Activated T-helper 1 cell treated with anti-CD3 and anti-CD28 coated beads, Interleukin-12 subunit alpha, Interleukin-12 subunit beta, Interleukin-2, Interleukin-4 antibody, amounts not matched to agents 30 ng/mL and 10 ng/mL and 1 ng/mL, durations not matched to agents 14 hours and 24 hours and 36 hours (primary cell): ENCODE measurements around the gene NFASC. TPM values are rescaled to one million over a fixed set of nuclear protein-coding genes. Genes with fewer than 3 reads are reported as not detected.

ENCODE experiments used
- DNase-seq: peaks from one replicate; pipeline ENCODE4 v3.0.0; 2021; ENCODE audit warnings: low spot score
- H3K27ac Mint-ChIP-seq: one replicate; pipeline ENCODE4 v1.8.0; 2021; ENCODE audit warnings: mild to moderate bottlenecking, mixed read lengths
- H3K27me3 Mint-ChIP-seq: one replicate; pipeline ENCODE4 v1.8.0; 2022; ENCODE audit warnings: mild to moderate bottlenecking, moderate library complexity, mixed read lengths; ENCODE audit not compliant: insufficient read depth
- H3K36me3 Mint-ChIP-seq: one replicate; pipeline ENCODE4 v1.8.0; 2021; ENCODE audit warnings: low read depth, mixed read lengths
- H3K4me1 Mint-ChIP-seq: one replicate; pipeline ENCODE4 v1.8.0; 2021; ENCODE audit warnings: low read depth, mixed read lengths
- H3K4me3 Mint-ChIP-seq: one replicate; pipeline ENCODE4 v1.8.0; 2021; ENCODE audit warnings: mild to moderate bottlenecking, moderate library complexity, mixed read lengths
- H3K9me3 Mint-ChIP-seq: one replicate; pipeline ENCODE4 v1.8.0; 2021; ENCODE audit warnings: mixed read lengths
- intact Hi-C: fragments of 100-400 bp; cut with micrococcal nuclease; formaldehyde crosslinking; loops from one replicate; pipeline ENCODE4 v1.15.1; 2024
- total RNA-seq: library from RNA; stranded (reverse); gene quantifications from 2 replicates; pipeline ENCODE4 v1.2.3, GENCODE V29; 2022

NFASC gene
- total RNA-seq, 1 donor from 2014 or later = 0.70 TPM

GRCh38 chr1:205012391-205013140, 141.9 kb downstream of the NFASC start:
- H3K9me3 Mint-ChIP-seq = no peaks in the 10 kb centered on the region
- no peaks in the 10 kb centered on the region for H3K4me1 Mint-ChIP-seq
- no peak overlapping the region for H3K4me3 Mint-ChIP-seq
- intact Hi-C loops = no loop called here
- no peak for DNase-seq
- peaks cover 2% of the 10 kb centered on the region for H3K27me3 Mint-ChIP-seq
- no peaks in the 10 kb centered on the region for H3K36me3 Mint-ChIP-seq
- H3K27ac Mint-ChIP-seq = no peak overlapping the region

DNA sequence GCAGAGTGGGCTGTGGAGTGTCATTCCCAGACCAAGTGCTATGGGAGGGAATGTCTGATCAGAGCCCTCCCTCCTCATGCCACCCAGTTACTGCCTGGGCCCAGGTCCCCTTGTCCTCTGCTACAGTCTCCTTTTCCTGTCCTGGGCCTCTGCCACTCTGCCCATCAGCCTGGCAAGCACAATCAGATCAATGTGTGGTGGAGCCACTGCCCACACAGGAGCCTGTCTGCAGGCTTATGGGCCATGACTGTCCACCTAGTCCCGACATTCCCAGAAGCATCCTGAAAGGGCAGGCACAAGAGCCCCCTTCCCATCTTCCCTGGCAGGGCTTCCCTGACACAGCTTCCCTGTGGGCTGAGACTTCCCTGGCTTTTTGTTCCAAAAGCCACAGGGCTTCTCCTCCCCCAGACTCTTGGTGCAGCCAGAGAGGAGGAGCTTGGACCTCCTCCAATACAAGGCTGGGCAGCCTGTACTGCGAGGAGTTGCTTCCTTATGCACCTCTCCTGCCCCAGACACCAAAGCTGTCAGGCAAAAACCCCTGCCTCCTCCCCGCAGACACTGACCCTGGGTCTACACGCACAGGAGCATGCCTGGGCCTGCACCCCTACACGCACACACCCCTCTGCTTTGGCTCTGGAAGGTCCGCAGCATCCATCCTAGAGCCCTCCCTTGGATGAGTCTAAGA, 143.2 kb downstream of the NFASC start:
- no peak overlapping the region for H3K27ac Mint-ChIP-seq
- no peaks in the 10 kb centered on the region for H3K36me3 Mint-ChIP-seq
- intact Hi-C loops = no loop called here
- H3K4me1 Mint-ChIP-seq = no peaks in the 10 kb centered on the region
- no peak for DNase-seq
- H3K4me3 Mint-ChIP-seq = no peak overlapping the region
- peaks cover 2% of the 10 kb centered on the region for H3K27me3 Mint-ChIP-seq
- H3K9me3 Mint-ChIP-seq = no peaks in the 10 kb centered on the region

- no peaks in the 10 kb centered on the region for H3K9me3 Mint-ChIP-seq
- intact Hi-C loops = no loop called here
- H3K27ac Mint-ChIP-seq = no peak overlapping the region
- no peaks in the 10 kb centered on the region for H3K36me3 Mint-ChIP-seq
- H3K27me3 Mint-ChIP-seq = peaks cover 2% of the 10 kb centered on the region
- no peaks in the 10 kb centered on the region for H3K4me1 Mint-ChIP-seq
- no peak overlapping the region for H3K4me3 Mint-ChIP-seq
- DNase-seq = no peak
Measured at GRCh38 chr1:205014783-205015182, 144.1 kb downstream of the NFASC start.

- no peak overlapping the region for H3K27ac Mint-ChIP-seq
- H3K27me3 Mint-ChIP-seq = peaks cover 2% of the 10 kb centered on the region
- H3K9me3 Mint-ChIP-seq = no peaks in the 10 kb centered on the region
- H3K4me3 Mint-ChIP-seq = no peak overlapping the region
- no peaks in the 10 kb centered on the region for H3K36me3 Mint-ChIP-seq
- intact Hi-C loops = no loop called here
- H3K4me1 Mint-ChIP-seq = no peaks in the 10 kb centered on the region
- no peak for DNase-seq
Measured at GRCh38 chr1:205015241-205015640, 144.6 kb downstream of the NFASC start.

DNA sequence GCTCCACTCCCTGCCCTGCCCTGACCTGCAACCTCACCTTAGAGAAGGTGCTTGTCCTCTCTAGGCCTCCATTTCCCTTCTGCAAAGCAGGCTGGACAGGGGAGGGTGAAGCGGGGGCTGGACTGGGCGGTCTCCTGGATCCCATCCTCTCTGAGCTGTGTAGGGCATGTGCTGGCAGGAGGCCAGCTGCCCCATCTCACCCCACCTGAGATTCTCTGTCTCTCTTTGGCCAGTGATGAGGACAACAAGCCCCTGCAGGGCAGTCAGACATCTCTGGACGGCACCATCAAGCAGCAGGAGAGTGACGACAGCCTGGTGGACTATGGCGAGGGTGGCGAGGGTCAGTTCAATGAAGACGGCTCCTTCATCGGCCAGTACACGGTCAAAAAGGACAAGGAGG, 145.4 kb downstream of the NFASC start:
- Mint-ChIP-seq H3K9me3 (no peaks in the 10 kb centered on the region), H3K4me3 (no peak overlapping the region), H3K27me3 (peaks cover under 1% of the 10 kb centered on the region), H3K27ac (no peak overlapping the region), H3K36me3 (no peaks in the 10 kb centered on the region), H3K4me1 (no peaks in the 10 kb centered on the region)
- intact Hi-C loops = no loop called here
- DNase-seq = no peak

DNA sequence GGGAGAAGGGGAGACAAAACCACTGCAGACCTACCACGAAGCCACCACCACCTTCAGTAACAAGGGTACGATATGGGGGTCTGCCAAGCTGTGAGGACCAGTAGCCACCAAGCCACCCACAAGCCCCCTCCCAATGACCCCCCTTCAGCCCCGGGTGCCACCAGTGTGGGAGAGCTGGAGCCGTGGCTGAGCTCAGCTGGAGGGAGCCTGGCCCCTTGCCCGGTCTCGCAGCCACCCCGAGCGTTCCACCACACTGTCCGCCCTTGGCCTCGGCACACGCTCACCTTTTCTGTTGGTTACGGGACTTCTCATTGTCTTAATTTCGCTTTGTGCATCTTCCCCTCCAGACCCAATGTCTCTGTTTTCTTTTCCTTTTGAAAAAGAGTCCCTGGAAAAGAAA, 145.9 kb downstream of the NFASC start:
- no peaks in the 10 kb centered on the region for H3K4me1 Mint-ChIP-seq
- no peaks in the 10 kb centered on the region for H3K9me3 Mint-ChIP-seq
- intact Hi-C loops = no loop called here
- H3K27ac Mint-ChIP-seq = no peak overlapping the region
- no peak for DNase-seq
- H3K4me3 Mint-ChIP-seq = no peak overlapping the region
- H3K36me3 Mint-ChIP-seq = no peaks in the 10 kb centered on the region
- H3K27me3 Mint-ChIP-seq = no peaks in the 10 kb centered on the region

DNA sequence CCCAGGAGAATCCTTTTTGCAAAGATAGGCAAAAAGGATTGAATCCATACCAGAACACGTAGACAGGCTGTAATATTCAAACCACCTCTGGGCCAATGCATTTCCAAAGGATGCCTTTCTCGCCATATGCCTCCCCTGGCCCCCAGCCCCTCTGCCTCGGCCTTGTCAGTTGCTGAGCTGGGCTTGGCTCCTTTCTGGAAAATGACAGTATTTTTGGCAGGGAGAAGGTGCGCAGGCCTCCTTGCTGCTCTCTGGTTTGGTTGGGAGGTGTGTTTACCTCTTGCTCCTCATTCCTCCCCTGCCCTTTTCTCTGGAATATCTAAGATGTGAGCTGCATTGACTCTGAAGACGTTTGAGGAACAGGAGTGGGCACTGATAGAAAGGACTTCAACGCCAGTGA, 146.3 kb downstream of the NFASC start:
- Mint-ChIP-seq H3K27ac (no peak overlapping the region), H3K36me3 (no peaks in the 10 kb centered on the region), H3K4me3 (no peak overlapping the region), H3K4me1 (no peaks in the 10 kb centered on the region), H3K9me3 (no peaks in the 10 kb centered on the region), H3K27me3 (no peaks in the 10 kb centered on the region)
- no peak for DNase-seq
- intact Hi-C loops = no loop called here

DNA sequence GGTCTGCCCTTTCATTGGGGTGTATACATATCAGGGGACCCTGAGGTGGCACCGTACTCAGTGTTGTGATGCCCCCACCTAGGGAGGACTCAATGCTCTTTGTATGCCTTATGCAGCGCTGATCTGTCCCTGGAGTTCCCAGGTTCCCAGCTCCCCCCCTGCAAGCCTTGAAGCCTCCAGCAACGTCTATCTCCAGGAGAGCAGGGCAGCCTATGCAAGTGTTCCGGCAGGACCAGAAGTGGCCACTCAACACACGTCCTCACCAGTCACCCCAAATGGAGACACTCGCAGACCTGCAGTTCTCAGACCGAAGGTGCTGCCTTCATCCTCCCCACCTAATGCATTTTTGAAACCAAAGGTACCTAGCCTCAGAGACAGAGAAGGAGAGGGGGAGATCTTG, 147.1 kb downstream of the NFASC start:
- no peaks in the 10 kb centered on the region for H3K4me1 Mint-ChIP-seq
- H3K27me3 Mint-ChIP-seq = peaks cover 1% of the 10 kb centered on the region
- H3K27ac Mint-ChIP-seq = no peak overlapping the region
- no peak for DNase-seq
- no peak overlapping the region for H3K4me3 Mint-ChIP-seq
- no peaks in the 10 kb centered on the region for H3K36me3 Mint-ChIP-seq
- no peaks in the 10 kb centered on the region for H3K9me3 Mint-ChIP-seq
- intact Hi-C loops = no loop called here

GRCh38 chr1:205018381-205018780, 147.7 kb downstream of the NFASC start:
- no peak overlapping the region for H3K27ac Mint-ChIP-seq
- no peaks in the 10 kb centered on the region for H3K4me1 Mint-ChIP-seq
- no peaks in the 10 kb centered on the region for H3K9me3 Mint-ChIP-seq
- H3K4me3 Mint-ChIP-seq = no peak overlapping the region
- H3K36me3 Mint-ChIP-seq = no peaks in the 10 kb centered on the region
- H3K27me3 Mint-ChIP-seq = peaks cover 5% of the 10 kb centered on the region
- no peak for DNase-seq
- intact Hi-C loops = no loop called here

- DNase-seq = no peak
- Mint-ChIP-seq H3K9me3 (no peaks in the 10 kb centered on the region), H3K36me3 (no peaks in the 10 kb centered on the region), H3K27me3 (peaks cover 5% of the 10 kb centered on the region), H3K4me1 (no peaks in the 10 kb centered on the region), H3K27ac (no peak overlapping the region), H3K4me3 (no peak overlapping the region)
- intact Hi-C loops = no loop called here
Measured at GRCh38 chr1:205020466-205020865, 149.8 kb downstream of the NFASC start.

GRCh38 chr1:205024679-205025078, 154.0 kb downstream of the NFASC start:
- no peak overlapping the region for H3K27ac Mint-ChIP-seq
- intact Hi-C loops = no loop called here
- H3K4me3 Mint-ChIP-seq = no peak overlapping the region
- no peaks in the 10 kb centered on the region for H3K36me3 Mint-ChIP-seq
- DNase-seq = no peak
- no peaks in the 10 kb centered on the region for H3K9me3 Mint-ChIP-seq
- peaks cover 6% of the 10 kb centered on the region for H3K27me3 Mint-ChIP-seq
- no peaks in the 10 kb centered on the region for H3K4me1 Mint-ChIP-seq

- Mint-ChIP-seq H3K27ac (no peak overlapping the region), H3K4me3 (no peak overlapping the region), H3K4me1 (no peaks in the 10 kb centered on the region), H3K9me3 (no peaks in the 10 kb centered on the region), H3K27me3 (peaks cover 6% of the 10 kb centered on the region), H3K36me3 (no peaks in the 10 kb centered on the region)
- DNase-seq = no peak
- intact Hi-C loops = no loop called here
Measured at GRCh38 chr1:205025239-205025638, 154.6 kb downstream of the NFASC start.

DNA sequence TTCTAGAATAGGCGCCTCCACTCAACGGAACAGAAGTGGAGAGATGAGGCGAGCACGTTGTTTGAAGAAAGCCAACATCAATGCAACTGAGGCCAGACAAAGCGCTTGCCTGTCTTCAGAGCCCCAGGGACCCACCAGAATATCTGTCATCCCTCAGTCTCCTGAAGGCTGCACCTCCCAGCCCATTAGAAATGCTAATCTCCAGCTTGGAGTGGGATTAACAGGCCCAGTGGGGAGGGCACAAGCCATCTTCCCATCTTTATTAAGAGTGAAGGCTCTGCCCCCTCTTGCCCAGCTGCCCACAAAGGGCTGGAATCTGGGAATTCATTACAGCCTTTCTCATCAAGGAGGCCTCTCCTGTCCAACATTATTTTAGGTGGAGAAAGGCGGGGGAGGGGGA, 155.5 kb downstream of the NFASC start:
- no peaks in the 10 kb centered on the region for H3K36me3 Mint-ChIP-seq
- no peaks in the 10 kb centered on the region for H3K9me3 Mint-ChIP-seq
- H3K27me3 Mint-ChIP-seq = peaks cover 6% of the 10 kb centered on the region
- intact Hi-C loops = no loop called here
- DNase-seq = no peak
- H3K4me3 Mint-ChIP-seq = no peak overlapping the region
- H3K4me1 Mint-ChIP-seq = no peaks in the 10 kb centered on the region
- H3K27ac Mint-ChIP-seq = no peak overlapping the region
